DND-41 (cell line): ENCODE results near the gene DNAJC4.

ENCODE experiments used
- ATAC-seq: fragments of 200-7000 bp; cut with Tn5 transposase; 3 replicates; pipeline ENCODE4 v1.9.1; 2021; ENCODE audit warnings: low read depth; ENCODE audit not compliant: insufficient read depth
- DNase-seq: peaks from one replicate; pipeline ENCODE4 v3.0.0-alpha.2; 2020
- H2AFZ ChIP-seq: 2 replicates; pipeline ENCODE4 v1.6.0; 2012; ENCODE audit warnings: low read depth, low read length
- H3K27ac ChIP-seq: 2 replicates; pipeline ENCODE4 v1.5.1; 2012; ENCODE audit warnings: low read length, inconsistent platforms
- H3K27me3 ChIP-seq: fragments of 200-600 bp; sonication (generic); 2 replicates; pipeline ENCODE4 v1.6.0; 2012; ENCODE audit warnings: low read length, mild to moderate bottlenecking, inconsistent platforms; ENCODE audit not compliant: insufficient read depth, poor library complexity
- H3K36me3 ChIP-seq: 2 replicates; pipeline ENCODE4 v1.5.1; 2012; ENCODE audit warnings: low read length, inconsistent platforms; ENCODE audit not compliant: insufficient read depth
- H3K4me1 ChIP-seq: 2 replicates; pipeline ENCODE4 v1.5.1; 2012; ENCODE audit warnings: mild to moderate bottlenecking, low read length; ENCODE audit not compliant: insufficient read depth
- H3K4me2 ChIP-seq: 2 replicates; pipeline ENCODE4 v1.6.0; 2012; ENCODE audit warnings: mild to moderate bottlenecking, moderate library complexity, low read length, inconsistent platforms; ENCODE audit not compliant: insufficient read depth
- H3K4me3 ChIP-seq, 2 experiments: fragments of 200-600 bp in 1 of 2; shearing (Covaris generic) in 1 of 2; 2 replicates each; pipeline ENCODE4 v1.5.1; 2012 to 2016; ENCODE audit warnings: inconsistent platforms in 2 of 2, low read length in 2 of 2, mild to moderate bottlenecking in 2 of 2, low read depth in 1 of 2, moderate library complexity in 1 of 2
- H3K79me2 ChIP-seq: 2 replicates; pipeline ENCODE4 v1.6.0; 2012; ENCODE audit warnings: low read length, inconsistent platforms; ENCODE audit not compliant: insufficient read depth
- H3K9ac ChIP-seq: 2 replicates; pipeline ENCODE4 v1.6.0; 2012; ENCODE audit warnings: low read depth, mild to moderate bottlenecking, inconsistent platforms, low read length, moderate library complexity
- H3K9me3 ChIP-seq: 2 replicates; pipeline ENCODE4 v1.5.1; 2012; ENCODE audit warnings: low read length, moderate library complexity, mild to moderate bottlenecking, inconsistent platforms; ENCODE audit not compliant: insufficient read depth, severe bottlenecking
- H4K20me1 ChIP-seq: 2 replicates; pipeline ENCODE4 v1.6.0; 2012; ENCODE audit warnings: low read length; ENCODE audit not compliant: insufficient read depth
- EZH2 ChIP-seq: IDR thresholded peaks from 3 replicates; pipeline ENCODE4 v1.6.1; 2012; ENCODE audit warnings: borderline replicate concordance, low read depth, mild to moderate bottlenecking, moderate library complexity, low read length, inconsistent platforms; ENCODE audit not compliant: severe bottlenecking
- TF ChIP-seq, protein P1 (sequence below): IDR thresholded peaks from 2 replicates; pipeline ENCODE4 v1.5.1; 2012; ENCODE audit warnings: borderline replicate concordance, low read length, moderate library complexity, mild to moderate bottlenecking; ENCODE audit not compliant: poor library complexity, severe bottlenecking; ENCODE audit errors: extremely low read depth

The DNAJC4 gene

DNA sequence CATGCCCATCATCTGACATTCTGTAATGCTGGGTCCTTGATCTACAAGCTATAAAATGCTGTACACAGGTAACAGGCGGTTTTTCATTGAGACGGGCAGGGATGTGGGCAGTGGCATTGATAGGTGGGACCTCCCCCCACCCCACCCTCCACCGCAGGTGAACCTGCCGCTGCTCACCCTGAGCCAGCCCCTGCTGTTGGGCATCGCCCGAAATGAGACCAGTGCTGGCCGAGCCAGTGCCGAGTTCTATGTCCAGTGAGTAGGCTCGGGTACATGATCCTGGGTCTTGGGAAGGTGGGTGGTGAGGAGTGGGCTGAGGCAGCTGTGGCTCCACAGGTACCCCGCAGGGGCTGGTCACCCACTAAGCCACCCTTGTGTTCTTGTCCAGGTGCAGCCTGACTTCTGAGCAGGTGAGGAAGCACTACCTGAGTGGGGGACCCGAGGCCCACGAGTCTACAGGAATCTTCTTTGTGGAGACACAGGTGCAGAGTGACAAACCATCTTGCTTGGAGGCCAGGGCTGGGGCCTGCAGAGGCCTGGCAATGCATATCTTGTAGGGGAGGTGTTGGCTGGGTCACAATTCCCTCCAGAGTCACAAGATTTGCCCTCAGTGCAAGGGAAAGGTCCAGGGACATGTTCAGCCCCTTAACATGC, 1.1 kb upstream of the DNAJC4 start:
- no peak for ATAC-seq
- Histone ChIP-seq H4K20me1 (peaks cover 7% of the 10 kb centered on the region), H3K4me1 (peaks cover 81% of the 10 kb centered on the region), H3K4me3 (peak overlapping the region in 1 of 2 experiments; percentile 64; a peak in 2 of 4 replicates), H3K27ac (peak overlapping the region; percentile 75), H3K9me3 (no peaks in the 10 kb centered on the region), H3K36me3 (peaks cover 13% of the 10 kb centered on the region), H3K27me3 (no peaks in the 10 kb centered on the region), H3K79me2 (peaks cover 37% of the 10 kb centered on the region), H3K4me2 (peak overlapping the region; percentile 95), H3K9ac (peak overlapping the region; percentile 78), H2AFZ (no peak overlapping the region)
- no peak for TF ChIP-seq EZH2
- TF ChIP-seq, protein P1, sequence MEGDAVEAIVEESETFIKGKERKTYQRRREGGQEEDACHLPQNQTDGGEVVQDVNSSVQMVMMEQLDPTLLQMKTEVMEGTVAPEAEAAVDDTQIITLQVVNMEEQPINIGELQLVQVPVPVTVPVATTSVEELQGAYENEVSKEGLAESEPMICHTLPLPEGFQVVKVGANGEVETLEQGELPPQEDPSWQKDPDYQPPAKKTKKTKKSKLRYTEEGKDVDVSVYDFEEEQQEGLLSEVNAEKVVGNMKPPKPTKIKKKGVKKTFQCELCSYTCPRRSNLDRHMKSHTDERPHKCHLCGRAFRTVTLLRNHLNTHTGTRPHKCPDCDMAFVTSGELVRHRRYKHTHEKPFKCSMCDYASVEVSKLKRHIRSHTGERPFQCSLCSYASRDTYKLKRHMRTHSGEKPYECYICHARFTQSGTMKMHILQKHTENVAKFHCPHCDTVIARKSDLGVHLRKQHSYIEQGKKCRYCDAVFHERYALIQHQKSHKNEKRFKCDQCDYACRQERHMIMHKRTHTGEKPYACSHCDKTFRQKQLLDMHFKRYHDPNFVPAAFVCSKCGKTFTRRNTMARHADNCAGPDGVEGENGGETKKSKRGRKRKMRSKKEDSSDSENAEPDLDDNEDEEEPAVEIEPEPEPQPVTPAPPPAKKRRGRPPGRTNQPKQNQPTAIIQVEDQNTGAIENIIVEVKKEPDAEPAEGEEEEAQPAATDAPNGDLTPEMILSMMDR = no peak
- no peak for DNase-seq

DNA sequence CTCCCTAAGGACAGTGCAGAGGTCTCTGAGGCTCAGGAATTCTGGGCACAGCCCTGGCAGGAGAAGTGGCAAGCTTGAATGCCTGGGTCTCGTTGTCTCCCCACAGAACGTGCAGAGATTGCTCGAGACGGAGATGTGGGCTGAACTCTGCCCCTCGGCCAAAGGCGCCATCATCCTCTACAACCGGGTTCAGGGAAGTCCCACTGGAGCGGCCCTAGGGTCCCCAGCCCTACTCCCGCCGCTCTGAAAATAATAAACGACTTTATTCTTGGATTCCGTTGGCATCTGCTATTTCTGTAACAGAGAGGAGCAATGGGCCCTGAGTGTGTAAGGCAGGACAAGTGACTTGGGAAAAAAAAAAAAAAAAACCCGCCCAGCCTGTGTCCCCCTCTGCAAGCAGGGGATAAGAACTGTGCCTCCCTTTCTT, 591 bp upstream of the DNAJC4 start:
- peak overlapping the region; percentile 78 for H2AFZ ChIP-seq
- H3K4me1 ChIP-seq = peaks cover 76% of the 10 kb centered on the region
- no peak for TF ChIP-seq EZH2
- TF ChIP-seq, protein P1 = no peak

DNA sequence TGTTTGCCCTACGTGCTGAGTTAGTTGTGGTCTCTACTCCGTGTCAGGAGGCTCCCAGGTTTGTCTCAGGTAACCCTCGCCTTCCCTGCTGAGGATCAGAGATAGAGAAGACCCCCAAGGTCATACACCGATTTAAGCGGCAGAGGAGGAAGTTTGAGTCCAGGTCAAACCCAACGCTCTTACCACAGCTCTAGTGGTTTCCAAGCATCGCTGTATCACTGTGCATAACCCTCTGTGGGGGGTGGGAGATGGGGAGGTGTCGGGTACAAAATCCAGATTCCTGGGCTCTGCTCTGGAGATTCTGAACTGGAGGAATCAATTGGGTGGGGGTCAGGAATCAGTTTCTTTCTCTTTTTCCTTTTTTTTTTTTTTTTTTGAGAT, 627 bp downstream of the DNAJC4 start:
- Histone ChIP-seq H3K27ac (peak overlapping the region; percentile 75), H3K9me3 (no peaks in the 10 kb centered on the region), H3K36me3 (peaks cover 9% of the 10 kb centered on the region), H3K79me2 (peaks cover 33% of the 10 kb centered on the region), H3K9ac (peak overlapping the region; percentile 78), H3K4me1 (peaks cover 78% of the 10 kb centered on the region), H3K4me3 (peak overlapping the region; percentile 53 to 64), H4K20me1 (peaks cover 10% of the 10 kb centered on the region), H3K4me2 (peak overlapping the region; percentile 95), H3K27me3 (no peaks in the 10 kb centered on the region), H2AFZ (peak overlapping the region; percentile 78)
- ATAC-seq (no peak), DNase-seq (no peak)
- TF ChIP-seq, protein P1 = no peak
- TF ChIP-seq EZH2 = no peak

More for the DNA sequence above, 591 bp upstream of the DNAJC4 start:
- peaks cover 32% of the 10 kb centered on the region for H3K79me2 ChIP-seq
- peaks cover 7% of the 10 kb centered on the region for H4K20me1 ChIP-seq
- no peak for DNase-seq
- H3K9me3 ChIP-seq = no peaks in the 10 kb centered on the region
- H3K27ac ChIP-seq = peak overlapping the region; percentile 75
- no peak for ATAC-seq
- peak overlapping the region; percentile 95 for H3K4me2 ChIP-seq
- H3K4me3 ChIP-seq = peak overlapping the region; percentile 53 to 64; a peak in 3 of 4 replicates
- no peaks in the 10 kb centered on the region for H3K27me3 ChIP-seq
- H3K9ac ChIP-seq = peak overlapping the region; percentile 78
- peaks cover 8% of the 10 kb centered on the region; the same call in 1 of the 2 replicates for H3K36me3 ChIP-seq
